Measurements from ENCODE around the gene CDKN1C.

The CDKN1C gene

GRCh38 chr11:2870460-2870859, 15.1 kb downstream of the CDKN1C start:
- TF ChIP-seq REST (IDR thresholded peaks at IDR 0.05; ENCODE audit: insufficient read depth in 1 of 2, low read depth in 2 of 2, low read length in 2 of 2): no peak

- TF ChIP-seq FOXP2 (optimal IDR thresholded peaks at IDR 0.05; ENCODE audit: borderline replicate concordance, extremely low read depth, extremely low read length, insufficient read depth) (no peak), POLR2AphosphoS5 (IDR thresholded peaks at IDR 0.05; ENCODE audit: low read depth, low read length) (no peak), REST (IDR thresholded peaks at IDR 0.05; ENCODE audit: insufficient read depth in 1 of 2, low read depth in 2 of 2, low read length in 2 of 2) (no peak), SIN3A (IDR thresholded peaks at IDR 0.05; ENCODE audit: borderline replicate concordance, insufficient read depth, low read length) (no peak), TAF1 (IDR thresholded peaks at IDR 0.05; ENCODE audit: borderline replicate concordance, insufficient read depth, low read length) (no peak)
These were observed 15.8 kb downstream of the CDKN1C start for GRCh38 chr11:2869561-2870427.

- TF ChIP-seq TAF1 (IDR thresholded peaks at IDR 0.05; ENCODE audit: borderline replicate concordance, insufficient read depth, low read length) (no peak), SIN3A (IDR thresholded peaks at IDR 0.05; ENCODE audit: borderline replicate concordance, insufficient read depth, low read length) (no peak), POLR2AphosphoS5 (IDR thresholded peaks at IDR 0.05; ENCODE audit: low read depth, low read length) (no peak), REST (IDR thresholded peaks at IDR 0.05; ENCODE audit: insufficient read depth in 1 of 2, low read depth in 2 of 2, low read length in 2 of 2) (no peak), FOXP2 (optimal IDR thresholded peaks at IDR 0.05; ENCODE audit: borderline replicate concordance, extremely low read depth, extremely low read length, insufficient read depth) (no peak)
These were observed 16.4 kb downstream of the CDKN1C start for GRCh38 chr11:2869134-2869526.

- TF ChIP-seq FOXP2 (optimal IDR thresholded peaks at IDR 0.05; ENCODE audit: borderline replicate concordance, extremely low read depth, extremely low read length, insufficient read depth) (no peak), TAF1 (IDR thresholded peaks at IDR 0.05; ENCODE audit: borderline replicate concordance, insufficient read depth, low read length) (no peak), REST (IDR thresholded peaks at IDR 0.05; ENCODE audit: insufficient read depth in 1 of 2, low read depth in 2 of 2, low read length in 2 of 2) (no peak), SIN3A (IDR thresholded peaks at IDR 0.05; ENCODE audit: borderline replicate concordance, insufficient read depth, low read length) (no peak), POLR2AphosphoS5 (IDR thresholded peaks at IDR 0.05; ENCODE audit: low read depth, low read length) (no peak)
These were observed 17.0 kb downstream of the CDKN1C start for GRCh38 chr11:2868506-2869133.
